HCT116 (cell line): ENCODE results near the gene AVL9. TPM values are rescaled to one million over a fixed set of nuclear protein-coding genes. Genes with fewer than 3 reads are reported as not detected.

Experiments used
- ATAC-seq: fragments of 200-7000 bp; cut with Tn5 transposase; 2 replicates; pipeline ENCODE4 v1.9.1; 2020; ENCODE audit warnings: mild to moderate bottlenecking, moderate library complexity
- BruUV-seq: library from RNA; stranded (reverse); fragments of 400-500 nt; replicated peaks from 2 replicates; lab custom pipeline; 2021; lab: Mats Ljungman, UMichigan
- CTCF ChIA-PET: fragments of 300-600 bp; sonication (Branson Sonifier 250); formaldehyde crosslinking; loops from one replicate; lab custom pipeline; 2021; ENCODE audit warnings: antibody characterized with exemption; lab: Charles Lee
- POLR2A ChIA-PET: fragments of 300-600, 350-600 bp; sonication (Branson Sonifier 250); formaldehyde crosslinking; loops from one replicate; lab custom pipeline; 2021; ENCODE audit warnings: antibody characterized with exemption; lab: Charles Lee
- RAD21 ChIA-PET, 2 experiments: fragments of 300-600 bp; sonication (Branson Sonifier 250); formaldehyde crosslinking; loops; one replicate each; lab custom pipeline; 2023; ENCODE audit warnings: low total read pairs in 2 of 2; ENCODE audit not compliant: uncharacterized antibody in 2 of 2, unreplicated experiment in 2 of 2, low non-redundant PET in 1 of 2; lab: Charles Lee
- DNase-seq: peaks from one replicate; pipeline ENCODE4 v3.0.0-alpha.2; 2010; ENCODE audit warnings: low read depth, low spot score
- H2AFZ ChIP-seq: fragments of 200-600 bp; shearing (Covaris generic), sonication (generic); 2 replicates; pipeline ENCODE4 v1.6.1; 2017; ENCODE audit warnings: low read depth, mixed run types, mixed read lengths, antibody characterized with exemption, low read length; ENCODE audit not compliant: poor library complexity, severe bottlenecking
- H3K27ac ChIP-seq: 2 replicates; pipeline ENCODE4 v1.5.1; 2012; ENCODE audit warnings: low read depth, low read length
- H3K27me3 ChIP-seq: fragments of 200-600 bp; sonication (generic); 2 replicates; pipeline ENCODE4 v1.6.1; 2016; ENCODE audit warnings: mixed run types, low read length, mixed read lengths; ENCODE audit not compliant: insufficient read depth
- H3K36me3 ChIP-seq, 2 experiments: fragments of 200-500 bp in 1 of 2; fragments of 200-600 bp in 1 of 2; sonication (Bioruptor generic) in 1 of 2; sonication (generic) in 1 of 2; 2 replicates each; pipeline versions ENCODE4 v1.5.1 to v1.6.1; 2014 to 2016; ENCODE audit warnings: low read length in 2 of 2, inconsistent platforms in 1 of 2, mixed read lengths in 1 of 2, mixed run types in 1 of 2; ENCODE audit not compliant: insufficient read depth in 2 of 2, control insufficient read depth in 1 of 2
- H3K4me1 ChIP-seq, 2 experiments: fragments of 200-600 bp in 1 of 2; sonication (generic) in 1 of 2; 2 replicates each; pipeline versions ENCODE4 v1.5.1 to v1.6.1; 2012 to 2017; ENCODE audit warnings: low read length in 2 of 2, inconsistent platforms in 1 of 2, mild to moderate bottlenecking in 1 of 2, mixed read lengths in 1 of 2, mixed run types in 1 of 2, moderate library complexity in 1 of 2; ENCODE audit not compliant: insufficient read depth in 2 of 2, control insufficient read depth in 1 of 2
- H3K4me2 ChIP-seq: fragments of 200-600 bp; sonication (generic); 2 replicates; pipeline ENCODE4 v1.6.1; 2017; ENCODE audit warnings: mixed run types, low read length, mixed read lengths
- H3K4me3 ChIP-seq, 2 experiments: fragments of 200-600 bp in 1 of 2; sonication (generic) in 1 of 2; replicated peaks in 1 of 2; 2 replicates each; pipeline ENCODE4 v1.5.1; 2011 to 2016; ENCODE audit warnings: low read length in 2 of 2, control low read depth in 1 of 2, low read depth in 1 of 2, mild to moderate bottlenecking in 1 of 2, mixed read lengths in 1 of 2, mixed run types in 1 of 2
- H3K79me2 ChIP-seq: fragments of 200-600 bp; sonication (generic); 2 replicates; pipeline ENCODE4 v1.6.1; 2017; ENCODE audit warnings: mild to moderate bottlenecking, mixed run types, low read length, moderate library complexity, mixed read lengths; ENCODE audit not compliant: insufficient read depth
- H3K9ac ChIP-seq: fragments of 200-600 bp; sonication (generic); 2 replicates; pipeline ENCODE4 v1.6.1; 2016; ENCODE audit warnings: low read length, mixed read lengths
- H3K9me2 ChIP-seq: fragments of 200-600 bp; sonication (generic), shearing (Covaris generic); 2 replicates; pipeline ENCODE4 v1.6.1; 2017; ENCODE audit warnings: mixed run types, mild to moderate bottlenecking, moderate library complexity; ENCODE audit not compliant: insufficient read depth
- H3K9me3 ChIP-seq, 2 experiments: fragments of 200-500 bp in 1 of 2; fragments of 200-600 bp in 1 of 2; sonication (Bioruptor generic) in 1 of 2; sonication (generic) in 1 of 2; 2 replicates each; pipeline ENCODE4 v1.6.1; 2014 to 2017; ENCODE audit warnings: low read length in 2 of 2, mixed read lengths in 2 of 2, inconsistent platforms in 1 of 2, low read depth in 1 of 2, mild to moderate bottlenecking in 1 of 2, mixed run types in 1 of 2, moderate library complexity in 1 of 2; ENCODE audit not compliant: control insufficient read depth in 1 of 2, insufficient read depth in 1 of 2
- H4K20me1 ChIP-seq: fragments of 200-600 bp; sonication (generic), shearing (Covaris generic); 2 replicates; pipeline ENCODE4 v1.6.1; 2017; ENCODE audit warnings: mixed run types, mild to moderate bottlenecking, moderate library complexity; ENCODE audit not compliant: insufficient read depth
- CBX3 ChIP-seq: IDR thresholded peaks from 2 replicates; pipeline ENCODE4 v1.6.1; 2012; ENCODE audit warnings: low read depth
- CEBPB ChIP-seq: IDR thresholded peaks from 2 replicates; pipeline ENCODE4 v1.6.1; 2012; ENCODE audit warnings: low read depth
- EGR1 ChIP-seq: IDR thresholded peaks from 2 replicates; pipeline ENCODE4 v1.6.1; 2012; ENCODE audit warnings: low read depth
- ELF1 ChIP-seq: IDR thresholded peaks from 2 replicates; pipeline ENCODE4 v1.6.1; 2012; ENCODE audit warnings: low read depth, borderline replicate concordance
- EZH2 ChIP-seq: fragments of 200-600 bp; sonication (generic); IDR thresholded peaks from 2 replicates; pipeline ENCODE4 v1.6.1; 2017; ENCODE audit warnings: antibody characterized with exemption, mixed run types
- EZH2phosphoT487 ChIP-seq: fragments of 200-600 bp; IDR thresholded peaks from 2 replicates; pipeline ENCODE4 v1.6.1; 2018; ENCODE audit warnings: antibody characterized with exemption, borderline replicate concordance
- FOSL1 ChIP-seq: IDR thresholded peaks from 2 replicates; pipeline ENCODE4 v1.6.1; 2012; ENCODE audit warnings: low read depth
- JUND ChIP-seq: IDR thresholded peaks from 2 replicates; pipeline ENCODE4 v1.6.1; 2012
- MAX ChIP-seq: IDR thresholded peaks from 2 replicates; pipeline ENCODE4 v1.6.1; 2012
- POLR2A ChIP-seq: IDR thresholded peaks from 2 replicates; pipeline ENCODE4 v1.7.0; 2011; ENCODE audit warnings: borderline replicate concordance; ENCODE audit not compliant: insufficient read depth, insufficient read length; ENCODE audit errors: extremely low read depth
- POLR2AphosphoS5 ChIP-seq: IDR thresholded peaks from 2 replicates; pipeline ENCODE4 v1.6.1; 2011; ENCODE audit warnings: mild to moderate bottlenecking, low read depth, low read length, moderate library complexity
- RAD21 ChIP-seq: IDR thresholded peaks from 2 replicates; pipeline ENCODE4 v1.6.1; 2012; ENCODE audit warnings: low read depth, mild to moderate bottlenecking
- REST ChIP-seq: IDR thresholded peaks from 2 replicates; pipeline ENCODE4 v1.6.1; 2012; ENCODE audit warnings: low read depth
- SIN3A ChIP-seq: IDR thresholded peaks from 2 replicates; pipeline ENCODE4 v1.6.1; 2012; ENCODE audit warnings: low read depth
- SP1 ChIP-seq: IDR thresholded peaks from 2 replicates; pipeline ENCODE4 v1.6.1; 2012; ENCODE audit warnings: low read depth
- TCF7L2 ChIP-seq: IDR thresholded peaks from 2 replicates; pipeline ENCODE4 v1.7.0; 2011; ENCODE audit warnings: borderline replicate concordance, inconsistent platforms; ENCODE audit not compliant: insufficient read depth, insufficient read length; ENCODE audit errors: extremely low read depth
- YY1 ChIP-seq: IDR thresholded peaks from 2 replicates; pipeline ENCODE4 v1.6.1; 2011; ENCODE audit warnings: low read length, low read depth, moderate library complexity, mild to moderate bottlenecking; ENCODE audit not compliant: insufficient replicate concordance; ENCODE audit errors: extremely low read depth
- ZFX ChIP-seq: fragments of 450-650 bp; IDR thresholded peaks from 2 replicates; pipeline ENCODE4 v1.6.1; 2017
- ZNF274 ChIP-seq: fragments of 200-500 bp; sonication (Bioruptor generic); IDR thresholded peaks from 2 replicates; pipeline ENCODE4 v1.6.1; 2014; ENCODE audit warnings: mild to moderate bottlenecking, low read depth, low read length, inconsistent platforms
- intact Hi-C: fragments of 100-400 bp; cut with micrococcal nuclease; formaldehyde crosslinking; loops from 2 replicates; pipeline ENCODE4 v1.10.0; 2022
- total RNA-seq: library from RNA; stranded (reverse); gene quantifications from one replicate; pipeline ENCODE4 v1.2.1, GENCODE V29; 2021; ENCODE audit not compliant: unreplicated experiment
- TF ChIP-seq, protein P1 (sequence below): IDR thresholded peaks from 2 replicates; pipeline ENCODE4 v1.6.1; 2012
- TF ChIP-seq, protein P2 (sequence below), 3 experiments: fragments of 200-600 bp in 1 of 3; sonication (generic) in 1 of 3; IDR thresholded peaks in 2 of 3; conservative IDR thresholded peaks in 1 of 3; 2 replicates each; pipeline ENCODE4 v1.5.1; 2012 to 2017; ENCODE audit warnings: low read depth in 2 of 3, low read length in 2 of 3, antibody characterized with exemption in 1 of 3, borderline replicate concordance in 1 of 3, control low read depth in 1 of 3, mild to moderate bottlenecking in 1 of 3, mixed read lengths in 1 of 3, mixed run types in 1 of 3, moderate library complexity in 1 of 3; ENCODE audit not compliant: insufficient read depth in 1 of 3
- TF ChIP-seq, protein P3 (sequence below): IDR thresholded peaks from 2 replicates; pipeline ENCODE4 v1.6.1; 2011; ENCODE audit warnings: mild to moderate bottlenecking, low read length, moderate library complexity; ENCODE audit not compliant: insufficient replicate concordance; ENCODE audit errors: extremely low read depth

AVL9 gene
- total RNA-seq, 1 experiment from 2014 or later: 89.0 TPM

DNA sequence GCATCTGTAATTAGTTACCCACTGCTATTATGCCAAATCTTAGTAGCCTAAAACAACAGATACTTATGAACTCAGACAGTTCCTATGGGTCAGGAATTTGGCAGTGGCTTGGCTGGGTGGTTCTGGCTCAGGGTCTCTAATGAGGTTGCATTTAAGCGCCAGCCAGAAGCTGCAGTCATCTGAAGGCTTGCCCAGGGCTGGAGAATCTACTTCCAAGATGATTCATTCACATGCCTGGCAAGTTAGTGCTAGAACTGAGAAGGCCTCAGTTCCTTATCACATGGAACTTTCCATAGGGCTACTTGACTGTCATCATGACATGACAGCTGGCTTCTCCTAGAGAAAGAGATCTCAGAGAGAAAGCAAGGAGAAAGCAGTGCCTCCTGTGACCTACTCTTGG is 121.3 kb downstream of the AVL9 start:
- Histone ChIP-seq H4K20me1 (no peaks in the 10 kb centered on the region), H3K9me3 (no peaks in the 10 kb centered on the region), H3K27me3 (no peaks in the 10 kb centered on the region), H3K4me1 (peaks cover 5 to 22% of the 10 kb centered on the region in 2 experiments; a peak in 3 of 4 replicates), H3K4me2 (peak overlapping the region; percentile 48), H2AFZ (no peak overlapping the region), H3K79me2 (no peaks in the 10 kb centered on the region), H3K9ac (no peak overlapping the region), H3K27ac (peak overlapping the region; percentile 21; the same call in 1 of the 2 replicates), H3K4me3 (no peak overlapping the region), H3K36me3 (no peaks in the 10 kb centered on the region), H3K9me2 (no peaks in the 10 kb centered on the region; the same call in 1 of the 2 replicates)
- ATAC-seq (peak; percentile 79), DNase-seq (peak; percentile 51)
- intact Hi-C loops: no loop called here
- ChIA-PET CTCF (no interaction called here), POLR2A (no interaction called here), RAD21 (no interaction called here)
- no TSS peak for BruUV-seq
- TF ChIP-seq, protein P1, sequence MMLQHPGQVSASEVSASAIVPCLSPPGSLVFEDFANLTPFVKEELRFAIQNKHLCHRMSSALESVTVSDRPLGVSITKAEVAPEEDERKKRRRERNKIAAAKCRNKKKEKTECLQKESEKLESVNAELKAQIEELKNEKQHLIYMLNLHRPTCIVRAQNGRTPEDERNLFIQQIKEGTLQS: no peak
- no peak for TF ChIP-seq YY1
- peak; percentile 71 for TF ChIP-seq FOSL1
- no peak for TF ChIP-seq REST
- TF ChIP-seq EZH2phosphoT487: no peak
- TF ChIP-seq, protein P2, sequence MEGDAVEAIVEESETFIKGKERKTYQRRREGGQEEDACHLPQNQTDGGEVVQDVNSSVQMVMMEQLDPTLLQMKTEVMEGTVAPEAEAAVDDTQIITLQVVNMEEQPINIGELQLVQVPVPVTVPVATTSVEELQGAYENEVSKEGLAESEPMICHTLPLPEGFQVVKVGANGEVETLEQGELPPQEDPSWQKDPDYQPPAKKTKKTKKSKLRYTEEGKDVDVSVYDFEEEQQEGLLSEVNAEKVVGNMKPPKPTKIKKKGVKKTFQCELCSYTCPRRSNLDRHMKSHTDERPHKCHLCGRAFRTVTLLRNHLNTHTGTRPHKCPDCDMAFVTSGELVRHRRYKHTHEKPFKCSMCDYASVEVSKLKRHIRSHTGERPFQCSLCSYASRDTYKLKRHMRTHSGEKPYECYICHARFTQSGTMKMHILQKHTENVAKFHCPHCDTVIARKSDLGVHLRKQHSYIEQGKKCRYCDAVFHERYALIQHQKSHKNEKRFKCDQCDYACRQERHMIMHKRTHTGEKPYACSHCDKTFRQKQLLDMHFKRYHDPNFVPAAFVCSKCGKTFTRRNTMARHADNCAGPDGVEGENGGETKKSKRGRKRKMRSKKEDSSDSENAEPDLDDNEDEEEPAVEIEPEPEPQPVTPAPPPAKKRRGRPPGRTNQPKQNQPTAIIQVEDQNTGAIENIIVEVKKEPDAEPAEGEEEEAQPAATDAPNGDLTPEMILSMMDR (IDR thresholded peaks at IDR 0.05 in 2 of 3, conservative IDR thresholded peaks at IDR 0.05 in 1 of 3; ENCODE audit: borderline replicate concordance in 1 of 3, insufficient read depth in 1 of 3, low read depth in 2 of 3, low read length in 2 of 3): no peak
- no peak for TF ChIP-seq ZNF274
- 0 out of 2 replicates have a peak, but pooled peaks have one; percentile 10 for TF ChIP-seq ELF1
- no peak for TF ChIP-seq EGR1
- no peak for TF ChIP-seq EZH2
- TF ChIP-seq TCF7L2: no peak
- TF ChIP-seq, protein P3, sequence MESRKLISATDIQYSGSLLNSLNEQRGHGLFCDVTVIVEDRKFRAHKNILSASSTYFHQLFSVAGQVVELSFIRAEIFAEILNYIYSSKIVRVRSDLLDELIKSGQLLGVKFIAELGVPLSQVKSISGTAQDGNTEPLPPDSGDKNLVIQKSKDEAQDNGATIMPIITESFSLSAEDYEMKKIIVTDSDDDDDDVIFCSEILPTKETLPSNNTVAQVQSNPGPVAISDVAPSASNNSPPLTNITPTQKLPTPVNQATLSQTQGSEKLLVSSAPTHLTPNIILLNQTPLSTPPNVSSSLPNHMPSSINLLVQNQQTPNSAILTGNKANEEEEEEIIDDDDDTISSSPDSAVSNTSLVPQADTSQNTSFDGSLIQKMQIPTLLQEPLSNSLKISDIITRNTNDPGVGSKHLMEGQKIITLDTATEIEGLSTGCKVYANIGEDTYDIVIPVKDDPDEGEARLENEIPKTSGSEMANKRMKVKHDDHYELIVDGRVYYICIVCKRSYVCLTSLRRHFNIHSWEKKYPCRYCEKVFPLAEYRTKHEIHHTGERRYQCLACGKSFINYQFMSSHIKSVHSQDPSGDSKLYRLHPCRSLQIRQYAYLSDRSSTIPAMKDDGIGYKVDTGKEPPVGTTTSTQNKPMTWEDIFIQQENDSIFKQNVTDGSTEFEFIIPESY: no peak
- TF ChIP-seq POLR2AphosphoS5: no peak
- TF ChIP-seq MAX: peak; percentile 68
- TF ChIP-seq CEBPB: no peak
- TF ChIP-seq JUND: peak; percentile 71
- no peak for TF ChIP-seq RAD21
- TF ChIP-seq ZFX: no peak
- peak; percentile 68 for TF ChIP-seq SP1
- peak; percentile 69 for TF ChIP-seq CBX3
- no peak for TF ChIP-seq POLR2A
- no peak for TF ChIP-seq SIN3A
